K562 (cell line): ENCODE results near the gene IRAK4. TPM values are rescaled to one million over a fixed set of nuclear protein-coding genes. Genes with fewer than 3 reads are reported as not detected.

Source experiments
- ARID2 ChIP-seq: fragments of 450-650 bp; IDR thresholded peaks from 2 replicates; pipeline ENCODE4 v1.6.1; 2017; ENCODE audit warnings: antibody characterized with exemption, mild to moderate bottlenecking
- ARID3A ChIP-seq: IDR thresholded peaks from 2 replicates; pipeline ENCODE4 v1.6.1; 2012; ENCODE audit warnings: low read depth, low read length, improper control_type of control experiment, borderline replicate concordance
- ARID4B ChIP-seq: sonication (generic); formaldehyde crosslinking; IDR thresholded peaks from 2 replicates; pipeline ENCODE4 v1.8.0; 2022; ENCODE audit warnings: mild to moderate bottlenecking, missing genetic modification reagents
- BDP1 ChIP-seq: IDR thresholded peaks from 3 replicates; pipeline ENCODE4 v1.6.1; 2011; ENCODE audit not compliant: insufficient read length, insufficient read depth
- CXXC5 ChIP-seq: fragments of 250-450 bp; sonication (Bioruptor Pico); IDR thresholded peaks from 2 replicates; pipeline ENCODE4 v1.8.0; 2022; ENCODE audit warnings: inconsistent platforms, mild to moderate bottlenecking, moderate library complexity
- E2F3 ChIP-seq: fragments of 250-450 bp; sonication (Bioruptor Pico); IDR thresholded peaks from 2 replicates; pipeline ENCODE4 v1.4.0; 2020; ENCODE audit warnings: mild to moderate bottlenecking
- FOS ChIP-seq: IDR thresholded peaks from 3 replicates; pipeline ENCODE4 v1.6.1; 2011; ENCODE audit not compliant: insufficient read length; ENCODE audit errors: extremely low read depth
- ZBED1 ChIP-seq: IDR thresholded peaks from 2 replicates; pipeline ENCODE4 v1.6.1; 2014
- ZBTB17 ChIP-seq: fragments of 450-650 bp; formaldehyde crosslinking; IDR thresholded peaks from 2 replicates; pipeline ENCODE4 v1.4.0; 2020; ENCODE audit warnings: mild to moderate bottlenecking
- ZBTB7A ChIP-seq: IDR thresholded peaks from 2 replicates; pipeline ENCODE4 v1.6.1; 2011; ENCODE audit warnings: low read depth, mild to moderate bottlenecking, low read length, moderate library complexity, borderline replicate concordance; ENCODE audit not compliant: control insufficient read depth
- ZFP36 ChIP-seq: fragments of 150-350 bp; IDR thresholded peaks from 2 replicates; pipeline ENCODE4 v1.6.1; 2018; ENCODE audit warnings: low read length, low read depth; ENCODE audit not compliant: partially characterized antibody
- ZNF124 ChIP-seq: sonication (generic); formaldehyde crosslinking; IDR thresholded peaks from 2 replicates; pipeline ENCODE4 v1.8.1; 2022; ENCODE audit warnings: missing genetic modification reagents
- ZNF282 ChIP-seq: sonication (generic); formaldehyde crosslinking; IDR thresholded peaks from 2 replicates; pipeline ENCODE4 v1.8.1; 2023; ENCODE audit warnings: missing genetic modification reagents
- ZNF592 ChIP-seq: fragments of 450-650 bp; IDR thresholded peaks from 2 replicates; pipeline ENCODE4 v1.6.1; 2017; ENCODE audit warnings: antibody characterized with exemption, mild to moderate bottlenecking
- polyA plus RNA-seq, 8 experiments: library from polyadenylated mRNA; depleted of rRNA in 4 of 8; stranded (reverse) in 5 of 8; unstranded in 3 of 8; fragments of >200 nt; fragmentation: Nextera tagmentation in 2 of 8; fragmentation: Illumina TruSeq in 1 of 8; extraction: Ambion mirVana in 2 of 8; extraction: Trizol in 1 of 8; gene quantifications; 2 replicates each; pipeline versions ENCODE4 v1.2.1 to v1.2.3, GENCODE V29; 2011 to 2014; ENCODE audit warnings: inconsistent platforms in 1 of 8, missing spikeins in 1 of 8
- total RNA-seq, 7 experiments: library from RNA; depleted of rRNA in 6 of 7; stranded (reverse); fragments of >200 nt in 6 of 7; fragmentation: Illumina TruSeq in 2 of 7; extraction: Trizol in 2 of 7; gene quantifications; 2 replicates each; pipeline versions ENCODE4 v1.2.1 to v1.2.3, GENCODE V29; 2011 to 2021; ENCODE audit warnings: low replicate concordance in 1 of 7
- TF ChIP-seq, protein P1 (sequence below), 2 experiments: IDR thresholded peaks; 2 replicates each; pipeline ENCODE4 v1.6.1; 2011; ENCODE audit warnings: borderline replicate concordance in 1 of 2, control low read depth in 1 of 2, low read depth in 1 of 2, low read length in 1 of 2, mild to moderate bottlenecking in 1 of 2, mixed read lengths in 1 of 2, moderate library complexity in 1 of 2; ENCODE audit not compliant: insufficient read depth in 1 of 2, insufficient read length in 1 of 2, poor library complexity in 1 of 2, severe bottlenecking in 1 of 2; ENCODE audit errors: extremely low read depth in 1 of 2

The IRAK4 gene
- total and polyA plus RNA-seq, 9 of the 15 experiments (the other 6 are each of a cell fraction or from before 2014, with no cell fraction given) = 10.8 to 34.5 (median 16.0) TPM

DNA sequence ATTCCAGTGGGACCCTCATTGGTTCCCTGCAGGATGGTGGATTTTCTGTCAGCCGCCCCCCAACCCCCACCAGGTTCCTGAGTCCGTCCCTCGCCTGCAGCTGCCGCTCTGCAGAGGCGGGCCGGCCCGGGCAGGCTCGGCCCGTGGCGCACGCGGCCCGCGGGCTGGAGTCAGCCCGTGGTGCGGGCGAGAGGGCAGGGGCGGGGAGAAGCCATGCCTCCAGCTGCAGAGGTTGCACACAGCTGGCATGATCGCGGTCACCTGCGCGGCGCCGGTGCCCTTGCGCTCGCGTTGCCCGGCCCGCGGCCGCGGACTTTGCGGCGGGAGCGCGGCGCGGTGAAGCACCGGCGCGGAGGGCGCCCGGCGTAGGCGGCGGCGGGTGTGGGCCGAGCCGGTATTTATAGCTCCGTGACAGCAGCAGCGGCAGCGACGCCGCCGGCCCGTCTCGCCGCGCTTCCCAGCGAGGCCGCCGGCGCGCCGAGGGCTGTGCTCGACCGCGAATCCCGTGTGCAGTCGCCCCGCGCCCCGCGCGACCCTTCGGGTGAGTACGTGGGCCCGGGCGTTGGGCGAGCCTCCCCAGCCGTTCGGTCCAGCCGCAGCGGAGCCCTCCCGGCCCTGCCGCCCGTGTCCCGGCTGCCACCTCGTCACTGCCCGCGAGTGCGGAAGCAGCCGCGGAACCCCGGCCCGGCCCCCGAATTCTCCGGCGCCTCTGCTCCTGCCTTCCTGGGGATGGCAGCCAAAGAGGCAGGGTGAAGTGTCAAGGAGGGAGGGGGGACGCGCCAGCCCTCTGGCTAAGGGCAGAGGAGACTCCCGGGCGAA, 77.1 kb downstream of the IRAK4 start, which contains the start of gene TMEM117 (continued):
- TF ChIP-seq ZNF592 = peak; percentile 34; the same call in 1 of the 2 replicates
- no peak for TF ChIP-seq FOS
- TF ChIP-seq ZNF124 (CRISPR knock-in tag) = no peak
- peak; percentile 83 for TF ChIP-seq CXXC5 (CRISPR knock-in tag)
- TF ChIP-seq E2F3 (CRISPR knock-in tag) = peak; percentile 74; the same call in 1 of the 2 replicates
- TF ChIP-seq ARID3A = no peak
- no peak for TF ChIP-seq ARID2
- TF ChIP-seq ZBED1 = no peak
- 0 out of 2 replicates have a peak, but pooled peaks have one; percentile 53 for TF ChIP-seq ZBTB17
- TF ChIP-seq, protein P1, sequence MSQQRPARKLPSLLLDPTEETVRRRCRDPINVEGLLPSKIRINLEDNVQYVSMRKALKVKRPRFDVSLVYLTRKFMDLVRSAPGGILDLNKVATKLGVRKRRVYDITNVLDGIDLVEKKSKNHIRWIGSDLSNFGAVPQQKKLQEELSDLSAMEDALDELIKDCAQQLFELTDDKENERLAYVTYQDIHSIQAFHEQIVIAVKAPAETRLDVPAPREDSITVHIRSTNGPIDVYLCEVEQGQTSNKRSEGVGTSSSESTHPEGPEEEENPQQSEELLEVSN (IDR thresholded peaks at IDR 0.05; ENCODE audit: borderline replicate concordance in 1 of 2, extremely low read depth in 1 of 2, insufficient read depth in 1 of 2, insufficient read length in 1 of 2, low read depth in 1 of 2, low read length in 1 of 2, poor library complexity in 1 of 2, severe bottlenecking in 1 of 2) = peak; percentile 61 to 86
- no peak for TF ChIP-seq ZBTB7A
- TF ChIP-seq ARID4B (CRISPR knock-in tag) = peak; percentile 53; the same call in 1 of the 2 replicates
- TF ChIP-seq ZNF282 (CRISPR knock-in tag) = 0 out of 2 replicates have a peak, but pooled peaks have one; percentile 64
- TF ChIP-seq ZFP36 = no peak
- no peak for TF ChIP-seq BDP1
